B cell (primary cell): Measurements from ENCODE around the gene ERCC3. TPM values are rescaled to one million over a fixed set of nuclear protein-coding genes. Genes with fewer than 3 reads are reported as not detected.

ENCODE experiments used
- ATAC-seq: fragments of 200-7000 bp; cut with Tn5 transposase; one replicate; pipeline ENCODE4 v1.10.0; 2021; ENCODE audit warnings: low read depth, mild to moderate bottlenecking, moderate number of reproducible peaks, moderate library complexity
- CTCF ChIA-PET: fragments of 350-600 bp; sonication (Branson Sonifier 250); formaldehyde crosslinking; loops from one replicate; lab custom pipeline; 2021; ENCODE audit warnings: antibody characterized with exemption, inconsistent platforms; lab: Charles Lee
- POLR2A ChIA-PET: fragments of 350-600 bp; sonication (Branson Sonifier 250); formaldehyde crosslinking; loops from one replicate; lab custom pipeline; 2021; ENCODE audit warnings: antibody characterized with exemption; lab: Charles Lee
- DNase-seq: peaks from one replicate; pipeline ENCODE4 v3.0.0; 2013
- H2AFZ ChIP-seq: 2 replicates; pipeline ENCODE4 v1.6.1; 2012; ENCODE audit warnings: mild to moderate bottlenecking, low read depth, low read length; ENCODE audit not compliant: insufficient read depth, poor library complexity, severe bottlenecking
- H3K27ac ChIP-seq, 2 donors: 1 replicate in 1 of 2; 2 replicates in 1 of 2; pipeline ENCODE4 v1.5.1; 2012 to 2013; ENCODE audit warnings: low read length in 2 of 2, mild to moderate bottlenecking in 2 of 2, moderate library complexity in 1 of 2
- H3K27me3 ChIP-seq, 4 experiments: fragments of 200-600 bp in 1 of 4; sonication (generic) in 1 of 4; replicated peaks in 1 of 4; 1 replicate in 2 of 4; 2 replicates in 2 of 4; pipeline versions ENCODE4 v1.6.1 to v1.7.0; 2013 to 2016; ENCODE audit warnings: low read length in 3 of 4, mild to moderate bottlenecking in 2 of 4, mixed read lengths in 1 of 4, moderate library complexity in 1 of 4; ENCODE audit not compliant: insufficient read depth in 4 of 4, control insufficient read depth in 3 of 4; ENCODE audit errors: control extremely low read depth in 1 of 4
- H3K36me3 ChIP-seq, 2 experiments: replicated peaks in 1 of 2; 1 replicate in 1 of 2; 2 replicates in 1 of 2; pipeline versions ENCODE4 v1.6.1 to v1.7.1; 2013; ENCODE audit warnings: low read length in 1 of 2; ENCODE audit not compliant: insufficient read depth in 2 of 2, control insufficient read depth in 1 of 2; ENCODE audit errors: control extremely low read depth in 1 of 2, extremely low read depth in 1 of 2
- H3K4me1 ChIP-seq, 2 donors: fragments of 200-600 bp in 1 of 2; sonication (generic) in 1 of 2; 1 replicate in 1 of 2; 2 replicates in 1 of 2; pipeline versions ENCODE4 v1.5.1 to v1.6.1; 2013 to 2017; ENCODE audit warnings: low read length in 2 of 2; ENCODE audit not compliant: control insufficient read depth in 2 of 2, insufficient read depth in 2 of 2
- H3K4me2 ChIP-seq: replicated peaks from 2 replicates; pipeline ENCODE3; 2012; ENCODE audit warnings: mild to moderate bottlenecking, low read depth, low read length; ENCODE audit not compliant: poor library complexity, severe bottlenecking
- H3K4me3 ChIP-seq, 5 experiments: fragments of 200-600 bp in 1 of 5; sonication (generic) in 1 of 5; 1 replicate in 3 of 5; 2 replicates in 2 of 5; pipeline versions ENCODE4 v1.5.1 to v1.7.0; 2011 to 2016; ENCODE audit warnings: low read length in 4 of 5, mild to moderate bottlenecking in 4 of 5, low read depth in 2 of 5, control low read depth in 1 of 5, moderate library complexity in 1 of 5; ENCODE audit not compliant: insufficient read depth in 1 of 5; ENCODE audit errors: control extremely low read depth in 1 of 5, extremely low read depth in 1 of 5
- H3K79me2 ChIP-seq: fragments of 200-600 bp; sonication (generic); one replicate; pipeline ENCODE4 v1.6.0; 2016; ENCODE audit warnings: low read length; ENCODE audit not compliant: control insufficient read depth, insufficient read depth
- H3K9ac ChIP-seq: fragments of 200-600 bp; sonication (generic); 2 replicates; pipeline ENCODE4 v1.6.1; 2017; ENCODE audit warnings: mild to moderate bottlenecking, low read length, moderate library complexity
- H3K9me3 ChIP-seq, 3 donors: one replicate each; pipeline versions ENCODE4 v1.6.1 to v1.7.1; 2013; ENCODE audit warnings: low read length in 2 of 3; ENCODE audit not compliant: control insufficient read depth in 2 of 3, insufficient read depth in 1 of 3; ENCODE audit errors: control extremely low read depth in 1 of 3
- H4K20me1 ChIP-seq: 2 replicates; pipeline ENCODE4 v1.6.0; 2012; ENCODE audit warnings: mild to moderate bottlenecking, low read length; ENCODE audit not compliant: insufficient read depth, control insufficient read depth, poor library complexity, severe bottlenecking
- H3K27ac Mint-ChIP-seq: one replicate; pipeline ENCODE4 v1.8.0; 2021; ENCODE audit warnings: mixed read lengths
- H3K27me3 Mint-ChIP-seq: one replicate; pipeline ENCODE4 v1.8.0; 2021; ENCODE audit warnings: mixed read lengths
- H3K4me1 Mint-ChIP-seq: one replicate; pipeline ENCODE4 v1.8.0; 2021; ENCODE audit warnings: mixed read lengths
- H3K4me3 Mint-ChIP-seq: one replicate; pipeline ENCODE4 v1.8.0; 2021; ENCODE audit warnings: mixed read lengths
- H3K9me3 Mint-ChIP-seq: one replicate; pipeline ENCODE4 v1.8.0; 2022; ENCODE audit warnings: mixed read lengths; ENCODE audit not compliant: insufficient read depth
- CTCF ChIP-seq: fragments of 200-600 bp; IDR thresholded peaks from one replicate; pipeline ENCODE4 v1.8.0; 2022; ENCODE audit warnings: antibody characterized with exemption, mild to moderate bottlenecking
- EZH2 ChIP-seq: IDR thresholded peaks from 2 replicates; pipeline ENCODE4 v1.6.1; 2012; ENCODE audit warnings: borderline replicate concordance, low read depth, mild to moderate bottlenecking, moderate library complexity, low read length; ENCODE audit not compliant: insufficient read depth, poor library complexity, severe bottlenecking
- WGBS: methylation state at CpG from one replicate; pipeline ENCODE4 v1.1.5; 2013; ENCODE audit warnings: missing lambda C conversion rate; ENCODE audit not compliant: insufficient coverage; 5-methylcytosine and 5-hydroxymethylcytosine counted together
- intact Hi-C: fragments of 100-400 bp; cut with micrococcal nuclease; formaldehyde crosslinking; loops from one replicate; pipeline ENCODE4 v1.10.0; 2022
- polyA minus RNA-seq: library from RNA; depleted of rRNA, polyadenylated mRNA; stranded (reverse); fragments of >200 nt; gene quantifications from 2 replicates; pipeline ENCODE4 v1.2.3, GENCODE V29; 2012
- polyA plus RNA-seq: library from polyadenylated mRNA; depleted of rRNA; stranded (reverse); fragments of >200 nt; gene quantifications from 2 replicates; pipeline ENCODE4 v1.2.3, GENCODE V29; 2012
- total RNA-seq, 2 donors: library from RNA; stranded (reverse); fragments of 120-200 nt in 1 of 2; gene quantifications; 1 replicate in 1 of 2; 2 replicates in 1 of 2; pipeline versions ENCODE4 v1.2.3 to v1.2.4, GENCODE V29; 2013 to 2022

ERCC3 gene
- total RNA-seq (74.8 and 79.3 TPM in 2 replicates), polyA plus RNA-seq (74.4 and 81.6 TPM in 2 replicates), polyA minus RNA-seq (29.1 and 38.7 TPM in 2 replicates)
- total RNA-seq (2013), result 30.6 TPM

GRCh38 chr2:127293748-127294562 lies at the start of gene ERCC3:
ERCC3 (minus strand) TSS chr2:127294144; CDS start chr2:127294081, 63 bp downstream.
- Histone ChIP-seq H3K79me2 (peaks cover 22% of the 10 kb centered on the region), H2AFZ (peak within 1 kb of the TSS; percentile 100), H3K9ac (peak within 1 kb of the TSS; percentile 99), H4K20me1 (no peaks in the 10 kb centered on the region), H3K4me3 (peak within 1 kb of the TSS; percentile 82 to 97 (median 88)), H3K27ac (peak within 1 kb of the TSS; percentile 46 to 84), H3K9me3 (no peaks in the 10 kb centered on the region), H3K4me2 (peak within 1 kb of the TSS; percentile 91), H3K36me3 (peaks cover 0 to 35% of the 10 kb centered on the region in 2 experiments), H3K4me1 (peaks cover 5 to 22% of the 10 kb centered on the region in 2 donors), H3K27me3 (no peaks in the 10 kb centered on the region)
- ATAC-seq (peak; percentile 96), DNase-seq (peak; percentile 86)
- no peaks in the 10 kb centered on the region for H3K9me3 Mint-ChIP-seq
- H3K27ac Mint-ChIP-seq, result peak within 1 kb of the TSS; percentile 95
- CTCF ChIA-PET, result interaction anchor here (1.0 to 2.3 kb wide), 2 partner anchors 123 to 186 kb away, joined by 3 to 16 read pairs; no protein-coding TSS in a partner anchor
- peak within 1 kb of the TSS; percentile 100 for H3K4me3 Mint-ChIP-seq
- under 1% methylated on average over 47 of the region's 55 CpGs for WGBS
- intact Hi-C loops, result loop anchor here (1.0 to 10.0 kb wide), 4 partner anchors 209 to 798 kb away; partner anchors contain the start of genes IWS1, SAP130 and UGGT1
- peaks cover 31% of the 10 kb centered on the region for H3K4me1 Mint-ChIP-seq
- POLR2A ChIA-PET, result interaction anchor here (0.6 to 1.3 kb wide), 4 partner anchors 12 to 96 kb away, joined by 3 to 5 read pairs (median 3); no protein-coding TSS in a partner anchor
- TF ChIP-seq EZH2 (no peak), CTCF (no peak)
- H3K27me3 Mint-ChIP-seq, result no peaks in the 10 kb centered on the region

GRCh38 chr2:127343277-127343676 lies 49.3 kb upstream of the ERCC3 start:
- Histone ChIP-seq H3K27me3 (no peaks in the 10 kb centered on the region), H3K4me3 (no peak overlapping the region), H3K9ac (no peak overlapping the region), H3K27ac (peak overlapping the region in 1 of 2 donors; percentile 9), H4K20me1 (peaks cover 50% of the 10 kb centered on the region), H2AFZ (no peak overlapping the region), H3K9me3 (no peaks in the 10 kb centered on the region), H3K4me1 (peaks cover 5 to 24% of the 10 kb centered on the region in 2 donors), H3K36me3 (peaks cover 0 to 17% of the 10 kb centered on the region in 2 experiments), H3K79me2 (peaks cover 68% of the 10 kb centered on the region), H3K4me2 (no peak overlapping the region)
- H3K27me3 Mint-ChIP-seq, result no peaks in the 10 kb centered on the region
- TF ChIP-seq EZH2, result no peak
- TF ChIP-seq CTCF, result no peak
- no CpG with 5 or more reads among the region's 2 CpGs for WGBS
- H3K4me3 Mint-ChIP-seq, result no peak overlapping the region
- ATAC-seq (no peak), DNase-seq (no peak)
- CTCF ChIA-PET, result no interaction called here
- H3K4me1 Mint-ChIP-seq, result peaks cover 44% of the 10 kb centered on the region
- no peak overlapping the region for H3K27ac Mint-ChIP-seq
- intact Hi-C loops, result no loop called here
- POLR2A ChIA-PET, result no interaction called here
- H3K9me3 Mint-ChIP-seq, result no peaks in the 10 kb centered on the region
